Measurements from ENCODE around the gene GH1.
"Not testable (repeated sequence)": the region's sequence is repeated elsewhere in the genome, so short reads cannot be mapped to it uniquely, and the experiment has no call there.

The GH1 gene

GRCh38 chr17:63894021-63894420 is 24.6 kb downstream of the GH1 start:
- not testable (repeated sequence) for DNase-seq

- DNase-seq = not testable (repeated sequence)
Observed at GRCh38 chr17:63892316-63893037, 26.2 kb downstream of the GH1 start.

GRCh38 chr17:63889026-63889848 is 29.4 kb downstream of the GH1 start:
- not testable (repeated sequence) for DNase-seq

- DNase-seq = not testable (repeated sequence)
Observed at GRCh38 chr17:63885119-63885518, 33.5 kb downstream of the GH1 start.

GRCh38 chr17:63882626-63883126 is 36.0 kb downstream of the GH1 start:
- not testable (repeated sequence) for DNase-seq

- DNase-seq = peak; percentile 56 to 61
Observed at GRCh38 chr17:63881935-63882601, 36.6 kb downstream of the GH1 start, which contains the start of gene GH2. Gene GH2 (minus strand): TSS chr17:63881944. CDS start chr17:63881801, 143 bp downstream.

GRCh38 chr17:63881337-63881736 is 37.3 kb downstream of the GH1 start:
- DNase-seq = not testable (repeated sequence)

GRCh38 chr17:63880706-63881105 is 37.9 kb downstream of the GH1 start:
- no peak for DNase-seq

GRCh38 chr17:63878413-63878812 is 40.2 kb downstream of the GH1 start:
- not testable (repeated sequence) for DNase-seq

- DNase-seq = not testable (repeated sequence)
Observed at GRCh38 chr17:63874693-63875092, 43.9 kb downstream of the GH1 start.

GRCh38 chr17:63874061-63874626 is 44.5 kb downstream of the GH1 start:
- DNase-seq = not testable (repeated sequence)

- DNase-seq = not testable (repeated sequence)
Observed at GRCh38 chr17:63873577-63873976, 45.1 kb downstream of the GH1 start, which contains the start of gene CSH2. Gene CSH2 (minus strand): TSS chr17:63873677. CDS start chr17:63873614, 63 bp downstream.

GRCh38 chr17:63871646-63872365 is 46.8 kb downstream of the GH1 start:
- not testable (repeated sequence) for DNase-seq

GRCh38 chr17:63870292-63870665 is 48.4 kb downstream of the GH1 start:
- DNase-seq = not testable (repeated sequence)

- not testable (repeated sequence) for DNase-seq
Observed at GRCh38 chr17:63869491-63870291, 48.9 kb downstream of the GH1 start.

All from activated CD4-positive, alpha-beta T cell treated with anti-CD3 and anti-CD28 coated beads, Interleukin-2, amount 50 U/mL, for 4 hours (primary cell).